GM12874 (cell line): ENCODE results near the gene INTS7.

Source experiments
- TF ChIP-seq, protein P1 (sequence below): IDR thresholded peaks from 2 replicates; pipeline ENCODE4 v1.5.1; 2011; ENCODE audit warnings: low read depth, mild to moderate bottlenecking, control low read depth, low read length, moderate library complexity; ENCODE audit not compliant: insufficient read depth

Gene INTS7

DNA sequence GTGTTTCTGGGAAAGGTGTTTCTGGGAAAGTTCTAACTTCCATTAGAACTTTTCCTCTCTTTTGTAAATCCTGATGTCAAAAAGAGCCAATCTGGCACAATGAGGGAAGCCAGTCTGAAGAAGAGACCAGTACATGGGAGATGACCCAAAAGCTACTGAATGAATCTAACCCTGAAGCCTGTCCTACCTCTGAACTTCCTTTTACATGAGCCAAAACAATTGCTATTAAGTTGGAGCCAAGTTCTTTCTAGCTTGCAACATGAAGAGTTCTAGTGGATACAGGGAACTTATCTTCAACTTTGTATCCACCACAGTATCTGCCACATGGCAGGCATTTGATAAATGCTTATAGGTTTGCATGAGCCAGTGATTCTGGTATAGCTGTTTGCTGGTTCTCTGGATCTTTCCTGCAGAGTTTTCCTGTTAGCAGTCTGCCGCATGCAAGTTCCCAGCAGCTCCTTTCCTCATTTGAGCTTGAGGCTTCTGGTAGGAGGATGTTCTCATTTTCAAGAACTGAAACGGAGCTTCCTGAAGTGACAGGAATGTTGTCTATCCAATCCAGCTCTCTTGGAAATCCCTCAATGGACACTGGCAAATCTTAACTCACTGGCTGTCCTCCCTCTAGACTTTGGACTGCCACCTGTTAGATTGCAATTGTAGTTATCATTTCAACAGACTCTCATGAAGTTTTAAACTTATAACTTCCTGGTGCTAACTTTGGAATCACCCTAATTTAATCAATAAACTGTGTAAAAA lies 131.7 kb downstream of the INTS7 start:
- TF ChIP-seq, protein P1, sequence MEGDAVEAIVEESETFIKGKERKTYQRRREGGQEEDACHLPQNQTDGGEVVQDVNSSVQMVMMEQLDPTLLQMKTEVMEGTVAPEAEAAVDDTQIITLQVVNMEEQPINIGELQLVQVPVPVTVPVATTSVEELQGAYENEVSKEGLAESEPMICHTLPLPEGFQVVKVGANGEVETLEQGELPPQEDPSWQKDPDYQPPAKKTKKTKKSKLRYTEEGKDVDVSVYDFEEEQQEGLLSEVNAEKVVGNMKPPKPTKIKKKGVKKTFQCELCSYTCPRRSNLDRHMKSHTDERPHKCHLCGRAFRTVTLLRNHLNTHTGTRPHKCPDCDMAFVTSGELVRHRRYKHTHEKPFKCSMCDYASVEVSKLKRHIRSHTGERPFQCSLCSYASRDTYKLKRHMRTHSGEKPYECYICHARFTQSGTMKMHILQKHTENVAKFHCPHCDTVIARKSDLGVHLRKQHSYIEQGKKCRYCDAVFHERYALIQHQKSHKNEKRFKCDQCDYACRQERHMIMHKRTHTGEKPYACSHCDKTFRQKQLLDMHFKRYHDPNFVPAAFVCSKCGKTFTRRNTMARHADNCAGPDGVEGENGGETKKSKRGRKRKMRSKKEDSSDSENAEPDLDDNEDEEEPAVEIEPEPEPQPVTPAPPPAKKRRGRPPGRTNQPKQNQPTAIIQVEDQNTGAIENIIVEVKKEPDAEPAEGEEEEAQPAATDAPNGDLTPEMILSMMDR, result no peak

GRCh38 chr1:211902624-211903291 lies 132.6 kb downstream of the INTS7 start:
- TF ChIP-seq, protein P1, result no peak

DNA sequence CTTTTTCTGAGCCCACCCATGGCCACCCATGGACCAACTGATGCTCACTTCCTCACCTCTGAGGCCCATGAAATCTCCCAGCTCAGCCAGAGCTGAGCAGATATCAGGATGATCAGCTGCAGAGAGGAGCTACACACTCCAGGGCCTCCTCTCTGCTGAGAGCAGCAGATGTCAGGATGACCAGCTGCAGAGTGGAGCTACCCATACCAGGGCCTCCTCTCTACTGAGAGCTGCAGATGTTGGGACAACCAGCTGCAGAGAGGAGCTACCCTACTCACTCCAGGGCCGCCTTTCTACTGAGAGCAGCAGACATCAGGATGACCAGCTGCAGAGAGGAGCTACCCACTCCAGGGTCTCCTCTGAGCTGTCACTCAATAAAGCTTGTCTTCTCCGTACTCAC lies 133.4 kb downstream of the INTS7 start:
- TF ChIP-seq, protein P1, result no peak

DNA sequence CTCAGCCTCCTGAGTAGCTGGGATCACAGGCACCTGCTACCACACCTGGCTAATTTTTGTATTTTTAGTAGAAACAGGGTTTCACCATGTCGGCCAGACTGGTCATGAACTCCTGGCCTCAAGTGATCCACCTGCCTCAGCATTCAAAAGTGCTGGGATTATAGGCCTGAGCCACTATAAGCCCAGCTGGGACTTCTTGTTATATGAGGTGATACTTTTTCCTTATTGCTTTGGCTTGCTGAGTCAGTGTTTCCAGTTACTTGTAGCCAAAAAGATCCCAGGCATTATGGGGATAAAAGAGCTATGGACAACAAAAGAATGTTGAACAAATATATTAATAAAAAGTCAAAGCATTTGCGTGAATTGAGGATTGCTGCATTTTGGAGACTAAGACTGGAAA lies 134.9 kb downstream of the INTS7 start:
- TF ChIP-seq, protein P1, result no peak

DNA sequence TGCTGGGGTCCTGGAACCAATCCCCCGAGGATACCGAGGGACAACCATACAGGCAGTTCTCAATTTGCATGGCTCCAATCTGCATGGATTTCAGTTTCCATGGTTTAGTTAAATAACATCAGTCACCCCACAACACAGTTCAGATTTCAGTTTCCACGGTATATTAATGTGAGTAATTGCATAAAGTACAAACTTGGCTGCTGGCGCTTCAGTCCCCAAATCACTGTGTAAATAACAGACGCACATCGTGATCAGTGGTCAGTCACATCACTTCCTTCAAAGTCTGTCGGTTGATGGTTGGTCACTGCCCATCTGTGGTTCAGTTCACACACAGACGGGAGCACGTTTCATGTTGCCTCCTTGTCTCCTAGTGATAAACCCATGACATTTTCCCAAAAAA lies 138.4 kb downstream of the INTS7 start:
- TF ChIP-seq, protein P1, result no peak

GRCh38 chr1:211895126-211895759 lies 140.1 kb downstream of the INTS7 start:
- TF ChIP-seq, protein P1, result no peak

- TF ChIP-seq, protein P1, result no peak
These were observed 141.0 kb downstream of the INTS7 start for GRCh38 chr1:211894312-211894711.
